ENCODE data around the gene LPGAT1.
"Not testable (repeated sequence)": the region's sequence is repeated elsewhere in the genome, so short reads cannot be mapped to it uniquely, and the experiment has no call there.

LPGAT1 gene

GRCh38 chr1:211731456-211732292 lies 98.9 kb downstream of the LPGAT1 start:
- DNase-seq = no peak

- no peak for DNase-seq
Observed at GRCh38 chr1:211730347-211730746, 100.2 kb downstream of the LPGAT1 start.

DNA sequence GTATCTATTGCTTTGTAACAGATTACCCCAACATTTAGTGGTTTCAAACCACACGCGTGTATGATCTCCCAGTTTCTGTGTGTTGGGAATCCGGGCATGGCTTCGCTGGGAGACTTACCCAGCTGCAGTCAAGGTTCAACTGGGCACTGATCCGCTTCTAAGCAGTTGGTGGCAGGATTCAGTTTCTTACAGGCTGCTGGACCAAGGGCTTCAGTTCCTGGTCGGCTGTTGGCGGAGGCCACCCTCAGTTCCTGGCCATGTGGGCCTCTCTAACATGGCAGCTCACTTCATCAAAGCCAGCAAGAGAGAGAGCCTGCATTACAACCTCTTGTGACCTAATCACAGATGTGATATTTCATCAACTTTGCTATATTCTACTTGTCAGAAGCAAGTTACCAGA lies 101.3 kb downstream of the LPGAT1 start:
- DNase-seq = no peak

GRCh38 chr1:211726467-211726995 lies 104.0 kb downstream of the LPGAT1 start:
- no peak for DNase-seq

GRCh38 chr1:211724687-211725196 lies 105.8 kb downstream of the LPGAT1 start:
- DNase-seq = no peak

DNA sequence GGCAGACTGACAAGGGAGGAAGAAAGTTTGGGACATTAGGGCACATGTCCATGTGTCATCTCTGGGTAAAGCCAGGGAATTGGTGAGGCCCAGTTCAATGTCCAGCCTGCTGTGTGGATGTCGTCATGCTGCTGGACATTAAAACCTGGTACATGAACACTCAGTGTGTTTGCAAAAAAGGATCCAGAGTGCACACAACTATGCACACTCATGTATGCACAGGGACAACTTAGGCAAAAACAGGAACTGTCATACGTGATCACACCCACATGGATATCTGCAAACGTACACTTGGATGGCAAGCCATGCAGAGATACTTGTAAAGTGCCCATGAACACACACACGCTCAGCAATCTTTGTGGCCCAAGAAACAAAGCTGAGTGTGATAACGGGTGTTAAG lies 107.3 kb downstream of the LPGAT1 start:
- no peak for DNase-seq

DNA sequence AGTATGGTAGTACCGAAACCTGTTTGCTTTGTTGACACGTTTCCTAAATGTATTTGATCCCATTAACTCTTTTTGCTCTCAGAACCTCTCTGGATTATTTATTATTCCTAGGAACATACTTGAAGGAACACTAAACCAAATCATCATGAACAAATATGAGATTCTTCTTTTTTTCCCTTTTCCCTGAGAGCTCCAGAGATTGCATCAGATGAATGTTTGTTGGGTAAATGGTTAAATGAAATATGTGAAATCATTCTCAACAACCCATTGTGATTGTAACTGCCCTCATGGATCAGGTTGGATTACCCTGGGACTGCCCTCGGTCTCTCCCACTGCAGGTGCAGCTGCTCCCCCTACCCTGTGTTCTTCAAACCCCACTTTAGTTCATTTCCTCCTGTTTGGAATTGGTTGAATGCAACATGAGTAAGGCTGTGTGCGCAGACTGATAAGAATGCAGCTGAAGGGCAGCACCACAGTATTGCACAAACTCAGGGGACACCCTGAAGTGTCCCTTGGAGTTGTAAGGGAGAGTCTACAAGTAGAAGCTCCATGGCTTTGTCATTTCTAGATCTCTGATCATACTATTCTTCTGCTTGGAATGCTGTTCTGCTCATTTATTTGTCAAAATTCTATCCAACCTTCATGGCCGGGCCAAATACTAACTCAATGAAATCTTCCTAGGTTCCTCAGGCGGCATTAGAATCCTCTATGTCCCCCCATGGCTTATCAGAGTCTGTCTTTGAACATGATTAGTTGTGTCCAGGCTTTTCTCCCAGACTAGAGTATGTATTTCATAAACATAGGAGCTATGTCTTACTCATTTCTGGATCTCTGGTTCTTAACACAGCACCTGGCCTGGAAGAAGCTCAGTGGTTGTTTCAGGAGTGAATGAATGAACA lies 108.0 kb downstream of the LPGAT1 start:
- no peak for DNase-seq

- not testable (repeated sequence) for DNase-seq
Observed at GRCh38 chr1:211716555-211716954, 114.0 kb downstream of the LPGAT1 start.

GRCh38 chr1:211715971-211716370 lies 114.6 kb downstream of the LPGAT1 start:
- DNase-seq = no peak

DNA sequence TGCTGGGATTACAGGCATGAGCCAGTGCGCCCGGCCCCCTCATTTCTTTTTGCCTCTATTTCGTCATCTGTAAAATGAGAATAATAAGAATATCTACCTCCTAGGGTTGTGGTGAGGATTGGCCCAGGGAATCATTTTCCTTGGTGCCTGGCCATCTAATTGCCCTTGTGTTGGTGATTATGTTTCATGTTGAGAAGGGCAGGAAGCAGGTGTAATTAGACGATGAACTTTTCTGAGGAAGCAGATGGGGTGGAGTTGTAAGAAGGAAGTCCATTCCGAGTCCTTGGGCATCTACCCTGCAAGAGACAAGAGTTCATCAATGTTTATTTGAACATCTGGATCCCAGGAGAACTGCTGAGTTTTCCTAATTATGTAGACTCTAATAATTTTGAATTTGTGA lies 116.4 kb downstream of the LPGAT1 start:
- no peak for DNase-seq

DNA sequence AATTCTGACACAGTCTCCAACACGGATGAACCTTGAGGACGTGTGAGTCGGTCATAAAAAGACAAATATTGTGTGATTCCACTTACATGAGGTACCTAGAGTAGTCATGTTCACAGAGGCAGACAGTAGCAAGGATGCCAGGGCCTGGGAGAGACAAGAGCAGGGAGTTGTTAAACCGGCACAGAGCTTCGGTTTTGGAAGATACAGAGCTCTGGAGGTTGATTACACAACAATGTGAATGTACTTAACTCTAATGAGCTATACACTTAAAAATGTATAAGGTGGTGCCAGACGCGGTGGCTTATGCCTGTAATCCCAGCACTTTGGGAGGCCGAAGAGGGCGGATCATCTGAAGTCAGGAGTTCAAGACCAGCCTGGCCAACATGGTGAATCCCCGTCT lies 117.3 kb downstream of the LPGAT1 start:
- no peak for DNase-seq

GRCh38 chr1:211711315-211711705 lies 119.3 kb downstream of the LPGAT1 start:
- no peak for DNase-seq

GRCh38 chr1:211710566-211711314 lies 119.8 kb downstream of the LPGAT1 start:
- DNase-seq = no peak

DNA sequence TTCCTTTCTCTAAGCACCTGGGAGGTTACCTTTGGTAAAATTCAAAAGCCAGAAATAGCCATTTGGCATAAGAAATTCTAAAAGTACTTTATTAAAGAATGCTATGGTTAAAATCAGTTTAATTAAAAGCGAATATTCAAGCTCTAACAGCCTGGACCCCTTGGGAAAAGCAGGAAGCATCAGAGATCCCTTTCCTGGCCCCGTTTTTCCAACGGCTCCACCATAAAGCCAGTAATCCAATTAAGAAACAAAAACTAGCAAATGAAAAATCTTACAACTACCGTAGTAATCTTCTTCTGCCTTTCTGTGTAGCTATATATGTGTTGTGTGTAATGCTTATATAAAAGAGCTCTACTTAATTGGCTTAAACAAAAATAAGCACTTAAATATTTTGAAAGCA lies 121.6 kb downstream of the LPGAT1 start:
- DNase-seq = no peak

- no peak for DNase-seq
Observed at GRCh38 chr1:211708006-211708405, 122.6 kb downstream of the LPGAT1 start.

GRCh38 chr1:211705467-211706091 lies 125.0 kb downstream of the LPGAT1 start:
- no peak for DNase-seq

GRCh38 chr1:211704543-211704942 lies 126.0 kb downstream of the LPGAT1 start:
- DNase-seq = no peak

DNA sequence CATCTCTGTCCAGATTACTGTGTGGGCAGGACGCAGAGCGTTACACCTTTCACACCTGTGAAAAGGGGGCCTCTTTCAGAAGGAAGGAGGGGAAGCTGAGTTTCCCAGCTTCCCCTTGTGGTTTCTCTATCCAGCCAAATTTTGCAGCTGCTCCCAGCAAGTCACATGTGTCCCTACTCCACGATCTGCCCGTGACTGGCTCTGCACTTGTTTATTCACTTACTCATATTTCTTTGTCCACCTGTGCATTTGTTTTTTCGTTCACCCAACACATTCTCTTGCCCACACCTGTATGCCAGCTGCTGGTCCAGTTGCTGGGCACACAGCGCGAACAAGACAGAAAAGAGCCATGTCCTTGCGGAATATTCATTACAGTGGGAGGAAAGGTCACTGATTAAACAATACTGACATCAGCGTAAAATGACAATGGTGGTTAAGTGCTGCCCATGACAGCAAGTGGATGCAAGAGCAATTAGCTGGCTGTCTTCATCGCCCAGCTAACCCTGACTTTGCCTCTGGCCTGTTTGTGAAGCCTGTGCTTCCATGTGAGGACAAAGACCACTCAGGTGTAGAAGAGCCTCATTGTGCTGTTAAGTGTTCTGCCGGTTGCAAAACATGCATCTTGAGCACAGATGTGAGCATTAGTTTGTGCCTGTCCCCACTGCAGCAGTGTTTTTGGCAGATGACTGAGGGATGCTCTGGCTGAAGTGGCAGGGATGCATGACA lies 126.6 kb downstream of the LPGAT1 start:
- no peak for DNase-seq

GRCh38 chr1:211701733-211702132 lies 128.8 kb downstream of the LPGAT1 start:
- no peak for DNase-seq

GRCh38 chr1:211699059-211699458 lies 131.5 kb downstream of the LPGAT1 start:
- DNase-seq = no peak

All from CD4-positive, alpha-beta T cell treated with Interleukin-4 for 1 hour (primary cell).